NAMALWA (cell line): ENCODE results near the gene SIGLEC11.
A peak's percentile ranks its signal among the peaks of the same experiment; 100 is the strongest.
"Not testable (repeated sequence)": the region's sequence is repeated elsewhere in the genome, so short reads cannot be mapped to it uniquely, and the experiment has no call there.

ENCODE experiments used
- DNase-seq: peaks from one replicate; pipeline ENCODE4 v3.0.0-alpha.2; 2015; ENCODE audit warnings: low spot score

The SIGLEC11 gene

GRCh38 chr19:49960980-49961379 lies at the start of gene SIGLEC11:
SIGLEC11 (minus strand) TSS chr19:49961172; CDS start chr19:49961081, 91 bp downstream.
- DNase-seq: not testable (repeated sequence)

DNA sequence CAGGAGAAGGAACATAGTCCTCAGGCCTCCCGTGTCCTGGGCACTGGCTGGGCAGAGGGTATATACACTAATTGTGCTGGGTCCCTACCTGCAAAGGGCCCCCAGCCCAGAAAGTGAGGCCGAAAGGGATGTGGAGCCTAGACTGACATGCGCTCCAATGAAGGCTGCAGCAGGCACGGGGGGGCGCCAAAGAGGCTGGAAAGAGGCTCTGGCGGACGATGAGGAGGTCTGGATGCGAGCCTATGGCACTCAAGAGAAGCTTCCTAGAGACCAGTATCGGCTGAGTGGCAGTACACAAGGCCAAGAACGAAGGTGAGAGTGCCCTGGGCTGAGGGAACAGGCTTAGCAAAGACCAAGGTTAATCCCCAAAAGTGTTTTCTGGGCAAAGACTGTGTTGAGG lies 47.6 kb upstream of the SIGLEC11 start:
- DNase-seq: no peak

DNA sequence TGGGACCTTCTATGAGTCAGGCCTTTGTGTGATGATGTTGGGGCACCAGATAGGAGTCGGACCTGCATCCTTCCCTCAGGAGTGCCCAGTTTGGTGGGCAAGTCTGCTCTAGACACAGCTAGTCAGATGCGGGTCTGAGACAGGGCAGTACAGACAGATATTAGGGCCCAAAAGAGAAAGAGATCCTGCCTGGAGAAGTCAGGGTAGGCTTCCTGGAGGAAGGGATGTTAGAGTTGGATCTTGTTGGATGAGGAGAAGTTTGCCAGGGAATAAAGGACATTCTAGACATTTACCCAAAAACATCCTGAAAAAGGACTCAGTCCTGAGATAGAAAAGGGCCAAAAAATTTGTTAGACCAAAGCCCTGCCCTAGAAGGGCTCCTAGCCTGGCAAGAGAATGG lies 47.0 kb upstream of the SIGLEC11 start:
- no peak for DNase-seq

DNA sequence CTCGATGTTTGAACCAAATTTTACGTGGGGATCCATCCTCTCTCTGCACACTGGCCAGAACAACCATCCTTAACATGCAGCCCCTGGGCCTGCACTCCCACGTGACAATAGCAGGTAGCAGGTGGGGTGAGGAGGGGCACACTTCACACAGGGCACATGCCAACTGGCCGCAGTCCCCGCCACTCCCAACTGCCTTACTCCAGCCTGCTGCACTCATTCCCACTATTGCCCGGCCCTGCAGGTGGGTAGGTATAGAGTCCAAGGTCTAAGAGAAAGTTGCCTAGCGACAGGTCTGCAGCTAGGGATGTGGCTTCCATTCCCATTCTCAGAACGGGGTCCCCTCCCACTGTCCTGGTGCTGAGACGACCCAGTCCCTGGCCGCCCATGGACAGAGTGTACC lies 46.2 kb upstream of the SIGLEC11 start:
- no peak for DNase-seq

DNA sequence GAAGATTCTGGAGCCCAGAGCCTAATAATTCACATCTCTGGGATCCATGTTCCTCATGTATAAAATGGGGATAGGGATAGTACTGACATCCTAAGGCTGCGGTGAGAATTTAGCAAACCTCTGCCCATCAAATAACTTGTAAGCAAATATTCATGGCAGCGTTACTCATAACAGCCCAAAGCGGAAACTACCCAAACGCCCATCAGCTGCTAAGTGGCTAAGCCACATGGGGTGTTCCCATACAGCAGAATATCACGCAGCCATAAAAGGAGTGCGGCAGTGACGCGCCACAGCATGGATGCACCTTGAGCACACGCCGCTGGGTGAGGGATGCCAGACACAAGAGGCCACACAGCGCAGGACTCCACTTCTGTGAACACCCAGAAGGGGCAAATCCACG lies 44.5 kb upstream of the SIGLEC11 start:
- DNase-seq: no peak

DNA sequence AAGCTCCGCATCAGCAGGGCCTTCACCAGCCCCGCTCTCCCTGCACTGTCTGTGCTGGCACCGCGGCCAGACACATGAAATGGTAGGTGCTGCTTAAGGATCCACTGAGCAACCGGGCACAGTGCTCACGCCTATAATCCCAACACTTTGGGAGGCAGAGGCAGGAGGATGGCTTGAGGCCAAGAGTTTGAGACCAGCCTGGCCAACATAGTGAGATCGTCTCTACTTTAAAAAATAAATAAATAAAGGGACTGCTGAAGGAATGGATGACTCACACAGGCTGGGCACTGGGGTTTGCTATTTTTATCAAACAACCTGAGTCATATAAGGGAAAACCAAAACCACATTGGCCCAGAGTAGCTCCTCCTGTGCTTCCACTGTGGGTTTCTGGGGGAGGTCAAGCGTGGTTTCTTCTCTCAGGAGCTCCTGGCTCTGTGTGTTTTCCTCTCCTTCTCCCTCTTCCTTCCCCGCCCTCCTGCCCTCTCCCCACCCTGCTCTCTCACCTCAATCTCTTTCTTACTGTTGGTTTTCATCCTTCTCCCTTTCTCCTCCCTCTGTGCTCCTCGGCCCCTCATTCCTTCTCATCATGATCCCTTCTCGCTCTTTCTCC lies 42.9 kb upstream of the SIGLEC11 start:
- no peak for DNase-seq

DNA sequence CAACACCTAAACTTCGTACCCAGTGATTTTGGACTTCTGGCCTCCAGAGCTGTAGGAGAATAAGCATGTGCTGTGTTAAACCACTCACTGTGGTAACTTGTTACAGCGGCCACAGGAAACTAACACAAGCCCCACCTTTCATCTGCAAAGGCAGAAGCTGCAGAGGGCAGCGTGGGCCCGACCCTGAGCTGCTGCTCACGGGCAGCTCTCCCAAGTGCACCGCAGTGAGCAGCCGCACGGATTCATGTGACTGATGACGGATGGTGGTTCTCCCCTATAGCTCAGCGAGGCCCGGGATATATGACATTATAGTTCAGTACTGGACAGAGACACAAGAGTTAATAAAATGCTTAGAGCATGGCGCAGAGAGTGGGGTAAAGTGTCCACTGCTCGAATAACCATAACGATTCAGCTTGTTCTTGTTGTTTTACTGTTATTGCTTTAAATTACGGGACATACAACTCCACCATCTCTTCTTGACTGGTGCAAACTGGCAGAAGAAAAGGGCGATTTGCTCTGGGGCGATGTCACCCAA lies 42.3 kb upstream of the SIGLEC11 start:
- DNase-seq: no peak

GRCh38 chr19:50002386-50002960 lies 41.5 kb upstream of the SIGLEC11 start:
- no peak for DNase-seq

DNA sequence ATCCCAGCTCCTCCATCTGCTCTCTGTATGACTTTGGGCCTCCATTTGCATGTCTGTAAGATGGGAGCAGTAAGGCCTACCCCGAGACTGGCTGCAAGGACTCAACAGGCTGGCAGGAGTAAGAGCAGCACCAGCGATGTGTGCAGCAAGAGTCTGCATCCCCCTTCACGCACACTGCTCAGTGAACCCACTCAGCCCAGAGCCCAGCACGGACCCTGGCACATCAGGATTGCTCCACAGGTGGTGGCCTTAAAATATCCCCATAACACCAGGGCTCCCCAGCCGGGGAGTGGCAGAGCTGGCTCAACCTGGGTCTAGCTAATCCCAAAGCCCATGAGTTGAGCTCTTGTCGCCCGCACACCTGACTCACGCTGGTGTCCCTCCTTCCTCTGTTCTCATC lies 40.8 kb upstream of the SIGLEC11 start:
- no peak for DNase-seq

DNA sequence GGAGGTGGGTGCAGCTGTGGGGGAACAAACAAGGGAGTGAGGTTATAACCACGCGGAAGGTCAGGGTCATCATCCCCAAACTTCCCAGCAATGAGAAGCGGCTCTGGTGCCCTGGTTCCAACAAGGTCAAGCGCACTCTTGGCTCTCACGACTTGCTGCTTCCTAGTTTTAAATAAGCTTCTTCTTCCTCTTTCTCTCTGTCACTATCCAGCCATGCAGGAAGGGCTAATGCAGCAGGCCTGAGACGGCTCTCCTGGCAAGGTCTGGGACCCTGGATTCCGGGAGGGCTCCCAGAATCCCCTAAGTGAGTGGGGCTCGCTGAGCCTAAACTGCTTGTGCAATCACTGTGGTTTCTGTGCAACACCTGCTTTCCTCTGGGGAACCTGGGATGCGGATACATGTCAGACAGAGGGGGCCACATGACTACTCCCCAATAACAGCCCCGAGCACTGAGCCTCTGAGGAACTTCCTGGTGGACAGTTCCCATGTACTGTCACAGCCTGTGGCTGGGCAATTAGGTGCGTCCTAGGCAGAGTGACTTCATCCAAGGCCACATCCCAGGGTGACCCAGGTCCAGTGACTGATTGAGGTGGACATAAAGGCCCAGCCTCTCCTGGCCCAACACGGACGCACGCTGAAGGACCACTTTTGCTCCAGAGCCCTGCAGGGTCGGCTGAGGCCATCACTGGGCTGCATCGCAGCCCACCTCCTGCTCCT lies 40.0 kb upstream of the SIGLEC11 start:
- no peak for DNase-seq

DNA sequence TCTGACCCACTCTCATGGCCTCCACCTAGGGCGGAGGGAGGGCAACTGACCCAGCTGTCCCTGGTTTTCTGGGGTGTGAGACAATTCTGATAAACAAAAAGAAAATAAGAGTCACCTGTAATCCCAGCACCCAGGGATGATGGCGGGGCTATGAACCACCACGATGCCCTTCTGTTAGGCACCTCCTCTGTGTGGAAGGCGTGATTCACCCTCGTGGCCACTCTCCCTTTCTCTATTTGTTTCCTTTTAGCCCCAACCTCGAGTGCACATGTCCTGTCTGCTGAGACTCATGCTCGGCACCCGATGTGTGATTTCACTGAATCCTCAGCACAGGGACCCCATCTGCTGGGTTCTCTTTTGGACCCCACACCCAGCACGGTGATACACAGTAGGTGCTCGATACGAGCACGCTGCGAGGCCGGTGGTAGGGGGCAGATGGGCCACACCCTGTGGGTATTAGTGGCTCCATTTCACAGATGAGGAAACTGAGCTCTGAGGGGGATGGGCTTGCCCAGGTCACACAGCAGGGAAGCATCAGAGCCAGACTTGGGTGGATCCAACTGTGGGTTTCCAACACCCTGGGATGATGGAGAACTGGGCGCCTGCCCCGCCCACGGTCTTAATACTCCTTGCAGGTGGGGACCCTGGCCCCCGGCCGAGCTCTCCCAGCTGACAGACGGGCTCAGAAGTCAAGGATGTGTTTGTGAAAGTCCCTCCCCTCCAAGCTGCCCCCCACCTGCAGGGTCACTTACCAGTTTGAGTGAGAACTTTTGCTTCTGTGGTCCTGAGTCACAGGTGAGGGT lies 39.3 kb upstream of the SIGLEC11 start:
- no peak for DNase-seq

DNA sequence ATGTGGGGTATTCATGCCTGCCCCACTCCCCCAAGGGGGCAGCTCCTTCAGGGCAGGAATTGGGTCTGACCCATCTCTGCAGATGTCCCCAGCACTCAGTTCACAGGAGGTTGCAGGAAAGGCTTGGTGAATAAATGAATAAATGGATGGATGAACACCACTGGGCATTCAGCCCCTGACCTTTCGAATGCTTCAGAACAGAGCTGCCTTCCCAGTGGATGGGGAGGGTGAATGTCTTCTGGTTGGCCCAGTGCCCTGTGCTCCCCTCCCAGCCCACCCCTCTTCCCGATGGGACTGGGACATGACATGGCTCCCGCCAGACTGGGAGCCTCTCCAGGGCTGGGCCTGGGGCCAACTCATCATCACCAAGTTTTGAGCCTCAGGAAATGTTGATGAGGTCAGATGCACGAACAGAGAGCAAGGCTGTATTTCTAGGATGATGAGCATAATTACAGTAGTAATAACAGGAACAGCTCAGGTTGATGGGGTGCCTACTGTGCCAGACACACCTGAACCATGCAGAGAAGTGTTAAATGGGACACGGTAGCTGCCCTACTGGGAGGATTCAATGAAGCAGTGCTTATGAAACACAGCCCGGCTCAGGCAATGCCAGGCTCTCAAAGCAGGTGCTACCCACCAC lies 38.5 kb upstream of the SIGLEC11 start:
- DNase-seq: no peak

DNA sequence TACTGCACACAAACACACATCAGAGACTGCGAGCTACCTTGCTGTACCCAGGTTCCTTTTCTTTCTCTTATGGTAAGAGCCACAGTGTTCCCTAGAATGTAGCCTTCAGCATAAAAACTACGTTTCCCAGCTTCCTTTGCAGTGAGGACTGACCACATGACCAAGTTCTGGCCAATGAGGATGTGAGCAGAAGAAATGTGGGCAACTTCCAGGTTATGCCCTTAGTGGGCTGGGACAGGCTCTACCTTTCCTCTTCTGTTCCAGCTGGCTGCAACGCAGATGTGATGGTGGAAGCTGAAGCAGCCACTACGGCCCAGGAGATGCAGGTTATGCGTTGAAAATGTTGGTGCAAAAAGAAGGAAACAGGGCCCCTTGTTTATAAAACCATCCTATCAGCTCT lies 36.7 kb upstream of the SIGLEC11 start:
- DNase-seq: peak; percentile 69

DNA sequence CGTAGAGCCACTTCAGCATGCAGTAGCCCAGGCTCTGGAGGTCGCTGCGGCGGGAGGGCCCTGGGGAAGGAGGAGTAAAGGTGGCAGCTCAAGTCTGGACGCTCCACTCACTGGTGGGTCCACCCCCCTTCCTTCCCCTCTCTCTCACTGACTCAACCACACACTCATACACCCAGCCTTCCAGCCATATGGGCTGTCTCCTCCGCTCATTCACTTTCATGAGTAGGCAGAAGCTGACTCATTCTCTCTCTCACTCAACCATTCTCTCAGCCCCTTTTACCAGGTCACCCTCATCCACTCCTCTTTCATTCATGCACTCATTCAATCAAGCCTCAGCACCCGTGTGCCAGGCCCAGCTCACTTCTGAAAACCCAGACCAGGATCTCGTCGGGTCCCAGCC lies 27.5 kb upstream of the SIGLEC11 start:
- no peak for DNase-seq

DNA sequence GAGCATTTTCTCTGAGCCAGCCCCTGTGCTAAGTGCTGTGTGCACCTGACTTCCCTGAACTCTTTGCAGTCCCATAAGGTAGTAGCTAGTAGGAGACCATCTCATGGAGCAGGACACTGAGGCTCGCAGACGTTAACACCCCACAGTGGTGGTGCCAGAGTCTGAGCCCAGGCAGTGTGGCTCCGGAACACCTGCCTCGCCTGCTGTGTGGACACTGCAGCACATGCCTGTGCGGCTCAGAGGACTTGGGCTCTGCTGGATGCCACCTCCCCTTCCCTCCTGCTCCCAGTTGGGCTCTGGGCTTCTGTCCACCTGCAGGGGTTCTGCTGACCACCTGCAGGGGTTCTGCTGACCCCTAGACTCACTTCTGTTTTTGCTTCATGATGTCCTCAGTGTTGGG lies 27.0 kb upstream of the SIGLEC11 start:
- DNase-seq: no peak

DNA sequence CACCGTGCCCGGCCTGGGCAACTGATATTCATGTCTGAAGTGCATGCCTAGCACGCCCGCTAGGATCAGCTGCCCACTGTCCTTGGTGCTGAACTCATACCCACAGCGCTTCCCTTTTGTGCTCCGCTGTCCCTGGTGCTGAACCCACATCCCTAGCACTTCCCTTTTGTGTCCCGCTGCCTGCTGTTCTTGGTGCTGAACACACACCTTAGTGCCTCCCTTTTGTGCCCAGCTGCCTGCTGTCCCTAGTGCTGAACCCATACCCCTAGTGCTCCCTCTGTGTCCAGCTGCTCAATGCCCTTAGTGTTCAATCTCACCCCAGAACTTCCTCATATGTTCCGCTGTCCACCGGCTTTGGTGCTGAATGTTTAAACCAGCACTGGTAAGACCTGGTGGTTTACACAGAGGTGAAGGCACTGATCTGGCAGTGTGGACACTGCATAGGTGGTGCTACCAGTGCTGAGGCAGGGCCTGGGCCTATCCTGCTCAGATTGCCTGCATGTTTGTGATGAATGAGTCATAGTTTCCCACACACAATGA lies 26.3 kb upstream of the SIGLEC11 start:
- DNase-seq: peak; percentile 93

DNA sequence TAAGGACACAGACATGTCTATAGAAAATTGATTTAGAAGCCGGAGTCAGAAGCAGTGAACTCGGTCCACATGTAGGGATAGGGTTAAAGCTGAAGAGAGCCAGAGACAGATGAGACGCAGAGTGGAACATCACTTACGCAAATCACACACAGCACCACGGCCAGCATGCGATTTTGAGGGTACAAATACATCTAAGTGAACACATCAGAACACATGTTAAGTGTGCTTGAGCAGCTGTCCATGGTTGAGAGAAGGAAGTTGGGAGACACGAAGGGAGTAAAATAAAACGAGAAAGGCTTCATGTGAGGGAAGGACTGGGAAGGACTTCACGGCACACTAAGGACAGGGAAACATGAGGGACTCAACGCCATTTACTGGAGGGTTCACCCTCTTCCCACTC lies 25.4 kb upstream of the SIGLEC11 start:
- no peak for DNase-seq

- DNase-seq: no peak
These were observed 24.9 kb upstream of the SIGLEC11 start for GRCh38 chr19:49985871-49986270.

DNA sequence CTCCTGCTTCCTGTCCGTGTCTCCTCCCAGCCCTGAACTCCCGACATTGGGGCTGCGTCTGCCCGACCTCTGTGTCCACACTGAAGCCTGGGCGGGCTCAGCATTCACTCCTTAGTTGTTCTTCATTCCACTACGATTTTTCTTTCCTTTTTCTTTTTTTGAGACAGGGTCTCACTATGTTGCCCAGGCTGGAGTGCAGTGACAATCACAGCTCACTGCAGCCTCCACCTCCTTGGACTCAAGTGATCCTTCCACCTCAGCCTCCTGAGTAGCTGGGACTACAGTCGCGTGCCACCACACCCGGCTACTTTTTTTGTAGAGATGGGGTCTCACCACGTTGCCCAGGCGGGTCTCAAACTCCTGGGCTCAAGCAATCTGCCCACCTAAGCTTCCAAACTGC lies 23.5 kb upstream of the SIGLEC11 start:
- DNase-seq: no peak

- DNase-seq: peak; percentile 88
These were observed 22.8 kb upstream of the SIGLEC11 start for GRCh38 chr19:49983645-49984229.
